Fibroblast of gingiva (primary cell): ENCODE measurements around the gene GPR160.

Experiments used
- DNase-seq: peaks from one replicate; pipeline ENCODE4 v3.0.0-alpha.2; 2011; ENCODE audit warnings: low read depth

Gene GPR160

GRCh38 chr3:170027233-170028102, 10.3 kb upstream of the GPR160 start:
- DNase-seq: no peak

- no peak for DNase-seq
These were observed 4.3 kb upstream of the GPR160 start for GRCh38 chr3:170033489-170033888.

GRCh38 chr3:170038434-170039110, 777 bp downstream of the GPR160 start:
- DNase-seq: no peak

- no peak for DNase-seq
These were observed 2.6 kb downstream of the GPR160 start for GRCh38 chr3:170040418-170040817.

- no peak for DNase-seq
These were observed 5.7 kb downstream of the GPR160 start for GRCh38 chr3:170043506-170043905.

- no peak for DNase-seq
These were observed 6.5 kb downstream of the GPR160 start for GRCh38 chr3:170044271-170044670.

- no peak for DNase-seq
These were observed 7.0 kb downstream of the GPR160 start for GRCh38 chr3:170044795-170045244.

- DNase-seq: no peak
These were observed 8.7 kb downstream of the GPR160 start for GRCh38 chr3:170046269-170047132.

- no peak for DNase-seq
These were observed 9.3 kb downstream of the GPR160 start for GRCh38 chr3:170047133-170047404.

GRCh38 chr3:170049146-170050000, 11.6 kb downstream of the GPR160 start:
- peak; percentile 4 for DNase-seq

- DNase-seq: no peak
These were observed 13.0 kb downstream of the GPR160 start for GRCh38 chr3:170050753-170051152.

- DNase-seq: no peak
These were observed 14.6 kb downstream of the GPR160 start for GRCh38 chr3:170052398-170052797.

- DNase-seq: no peak
These were observed 16.4 kb downstream of the GPR160 start for GRCh38 chr3:170054204-170054603.

- no peak for DNase-seq
These were observed 17.4 kb downstream of the GPR160 start for GRCh38 chr3:170055209-170055608.

GRCh38 chr3:170056710-170057454, 19.1 kb downstream of the GPR160 start:
- DNase-seq: no peak

- DNase-seq: no peak
These were observed 19.8 kb downstream of the GPR160 start for GRCh38 chr3:170057550-170057949.

- no peak for DNase-seq
These were observed 20.3 kb downstream of the GPR160 start for GRCh38 chr3:170058127-170058526.

GRCh38 chr3:170059447-170059846, 21.7 kb downstream of the GPR160 start:
- no peak for DNase-seq

GRCh38 chr3:170062068-170062467, 24.3 kb downstream of the GPR160 start:
- no peak for DNase-seq

- no peak for DNase-seq
These were observed 25.0 kb downstream of the GPR160 start for GRCh38 chr3:170062769-170063168.

- DNase-seq: no peak
These were observed 25.9 kb downstream of the GPR160 start for GRCh38 chr3:170063691-170064090.
